Tongue (tissue), 2 donors: ENCODE results near the gene SPEM1. TPM values are rescaled to one million over a fixed set of nuclear protein-coding genes. Genes with fewer than 3 reads are reported as not detected.

ENCODE experiments used
- DNase-seq: peaks from one replicate; pipeline ENCODE4 v3.0.0-alpha.2; 2015
- total RNA-seq: library from RNA; depleted of rRNA; stranded (reverse); fragments of >200 nt; gene quantifications from one replicate; pipeline ENCODE4 v1.2.3, GENCODE V29; 2014

The SPEM1 gene
- total RNA-seq, 1 donor from 2014 or later = not detected

- no peak for DNase-seq
Measured at GRCh38 chr17:7418472-7419152, 1.5 kb upstream of the SPEM1 start.

- DNase-seq = no peak
Measured at GRCh38 chr17:7421186-7421585, 1.1 kb downstream of the SPEM1 start.

- DNase-seq = peak; percentile 50
Measured at GRCh38 chr17:7423679-7424078, 3.6 kb downstream of the SPEM1 start.

- DNase-seq = no peak
Measured at GRCh38 chr17:7425316-7425715, 5.2 kb downstream of the SPEM1 start, which contains the start of gene SPEM2. Gene SPEM2 (plus strand): TSS chr17:7425616. CDS start chr17:7425689, 73 bp downstream.

GRCh38 chr17:7425756-7426155 lies 5.6 kb downstream of the SPEM1 start:
- DNase-seq = no peak

- DNase-seq = no peak
Measured at GRCh38 chr17:7426203-7426863, 6.2 kb downstream of the SPEM1 start.

GRCh38 chr17:7426896-7427489 lies 6.9 kb downstream of the SPEM1 start:
- DNase-seq = no peak

GRCh38 chr17:7427549-7427948 lies 7.4 kb downstream of the SPEM1 start:
- DNase-seq = no peak

GRCh38 chr17:7428557-7428956 lies 8.4 kb downstream of the SPEM1 start, which contains the start of gene SPEM3:
Gene SPEM3 (plus strand): TSS chr17:7428857. CDS start chr17:7428903, 46 bp downstream.
- no peak for DNase-seq

- no peak for DNase-seq
Measured at GRCh38 chr17:7429722-7430121, 9.6 kb downstream of the SPEM1 start.

GRCh38 chr17:7431231-7431630 lies 11.1 kb downstream of the SPEM1 start:
- no peak for DNase-seq

- DNase-seq = no peak
Measured at GRCh38 chr17:7432296-7432695, 12.2 kb downstream of the SPEM1 start.

- DNase-seq = peak; percentile 51
Measured at GRCh38 chr17:7435676-7436555, 15.8 kb downstream of the SPEM1 start.

GRCh38 chr17:7436556-7437368 lies 16.6 kb downstream of the SPEM1 start:
- DNase-seq = peak; percentile 85

- no peak for DNase-seq
Measured at GRCh38 chr17:7437369-7437863, 17.3 kb downstream of the SPEM1 start.

GRCh38 chr17:7437950-7438614 lies 18.0 kb downstream of the SPEM1 start:
- peak; percentile 68 for DNase-seq

GRCh38 chr17:7438656-7439460 lies 18.7 kb downstream of the SPEM1 start:
- no peak for DNase-seq

- DNase-seq = no peak
Measured at GRCh38 chr17:7439462-7440112, 19.5 kb downstream of the SPEM1 start, which contains the start of gene FGF11. Gene FGF11 (plus strand): TSS chr17:7439512. CDS start chr17:7439621, 109 bp downstream.
